AG04449 (cell line): ENCODE data around the gene MDP1.

Source experiments
- CTCF ChIA-PET: fragments of 350-600 bp; formaldehyde crosslinking; extraction: SDS; loops from one replicate; lab custom pipeline; 2021; ENCODE audit warnings: antibody characterized with exemption; lab: Yijun Ruan, JAX
- POLR2A ChIA-PET: fragments of 400-600, 350-600 bp; formaldehyde crosslinking; extraction: SDS; loops from one replicate; lab custom pipeline; 2020; ENCODE audit warnings: antibody characterized with exemption, inconsistent platforms; lab: Yijun Ruan, JAX
- DNase-seq: peaks from one replicate; pipeline ENCODE4 v3.0.0-alpha.2; 2010; ENCODE audit warnings: low read depth, low spot score
- H3K4me3 ChIP-seq: 2 replicates; pipeline ENCODE4 v1.5.1; 2011; ENCODE audit warnings: low read depth, mild to moderate bottlenecking, control low read depth, low read length
- TF ChIP-seq, protein P1 (sequence below): IDR thresholded peaks from one replicate; pipeline ENCODE4 v1.5.1; 2011; ENCODE audit warnings: mild to moderate bottlenecking, moderate library complexity, low read length, control low read depth, inconsistent platforms; ENCODE audit not compliant: insufficient read depth; ENCODE audit errors: missing control alignments

Gene MDP1

DNA sequence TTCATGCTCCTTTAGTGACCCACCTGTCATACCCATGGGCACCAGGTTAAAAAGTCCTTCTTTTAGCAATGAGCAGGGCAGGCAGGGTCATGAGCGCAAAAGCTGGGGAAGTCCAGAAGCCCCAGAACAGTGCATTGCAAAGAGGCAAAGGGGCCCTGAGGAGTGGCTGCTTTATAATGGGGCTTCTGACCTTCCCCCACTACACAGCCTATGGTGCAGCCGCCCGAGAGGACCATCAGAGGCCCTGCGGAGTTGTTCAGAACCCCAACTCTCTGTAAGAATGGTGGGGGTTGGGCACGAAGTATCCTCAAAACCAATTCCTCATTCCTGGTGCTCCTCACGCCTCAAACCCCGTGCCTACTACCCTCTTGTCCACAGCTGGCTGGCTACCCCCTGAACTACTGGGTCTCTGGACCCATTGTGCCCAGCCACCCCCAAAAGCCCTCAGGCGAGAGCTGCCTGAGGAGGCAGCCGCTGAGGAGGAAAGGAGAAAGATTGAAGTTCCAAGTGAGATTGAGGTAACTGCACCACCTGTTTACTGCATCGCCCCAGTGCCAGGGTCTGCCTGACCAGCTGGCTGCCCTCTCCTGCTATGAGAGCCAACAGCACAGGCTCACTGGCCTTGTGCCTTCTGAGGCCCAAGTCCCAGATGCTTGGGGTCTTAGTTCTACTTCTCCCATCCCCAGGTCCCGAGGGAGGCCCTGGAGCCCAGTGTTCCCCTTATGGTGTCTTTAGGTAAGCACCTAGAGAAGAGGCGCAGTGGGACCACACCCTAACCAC, 37.3 kb downstream of the MDP1 start:
- CTCF ChIA-PET: interaction anchor here (1.1 to 3.3 kb wide), 2 partner anchors 18 to 118 kb away, joined by 3 to 18 read pairs; partner anchors contain the start of gene IRF9
- H3K4me3 ChIP-seq: no peak overlapping the region
- TF ChIP-seq, protein P1, sequence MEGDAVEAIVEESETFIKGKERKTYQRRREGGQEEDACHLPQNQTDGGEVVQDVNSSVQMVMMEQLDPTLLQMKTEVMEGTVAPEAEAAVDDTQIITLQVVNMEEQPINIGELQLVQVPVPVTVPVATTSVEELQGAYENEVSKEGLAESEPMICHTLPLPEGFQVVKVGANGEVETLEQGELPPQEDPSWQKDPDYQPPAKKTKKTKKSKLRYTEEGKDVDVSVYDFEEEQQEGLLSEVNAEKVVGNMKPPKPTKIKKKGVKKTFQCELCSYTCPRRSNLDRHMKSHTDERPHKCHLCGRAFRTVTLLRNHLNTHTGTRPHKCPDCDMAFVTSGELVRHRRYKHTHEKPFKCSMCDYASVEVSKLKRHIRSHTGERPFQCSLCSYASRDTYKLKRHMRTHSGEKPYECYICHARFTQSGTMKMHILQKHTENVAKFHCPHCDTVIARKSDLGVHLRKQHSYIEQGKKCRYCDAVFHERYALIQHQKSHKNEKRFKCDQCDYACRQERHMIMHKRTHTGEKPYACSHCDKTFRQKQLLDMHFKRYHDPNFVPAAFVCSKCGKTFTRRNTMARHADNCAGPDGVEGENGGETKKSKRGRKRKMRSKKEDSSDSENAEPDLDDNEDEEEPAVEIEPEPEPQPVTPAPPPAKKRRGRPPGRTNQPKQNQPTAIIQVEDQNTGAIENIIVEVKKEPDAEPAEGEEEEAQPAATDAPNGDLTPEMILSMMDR: no peak
- POLR2A ChIA-PET: no interaction called here
- DNase-seq: no peak

DNA sequence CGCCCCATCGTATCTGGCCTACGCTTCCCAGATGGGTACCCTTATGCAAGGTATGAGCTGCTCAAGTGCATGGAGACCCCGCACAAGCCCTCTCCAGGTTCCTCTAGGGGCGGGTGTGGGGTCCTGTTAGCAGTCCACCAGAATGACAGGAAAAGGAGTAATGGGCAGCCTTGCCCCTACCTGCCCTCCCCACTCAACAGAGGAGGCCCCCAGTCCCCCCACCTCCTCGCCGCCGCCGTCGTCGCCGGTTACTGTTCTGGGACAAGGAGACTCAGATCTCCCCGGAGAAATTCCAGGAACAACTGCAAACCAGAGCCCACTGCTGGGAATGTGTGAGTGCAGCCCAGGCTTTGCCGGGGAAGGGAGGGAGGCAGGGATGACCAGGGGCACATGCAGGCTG, 38.0 kb downstream of the MDP1 start:
- DNase-seq: no peak
- ChIA-PET POLR2A (interaction anchor here (0.8 kb wide), 1 partner anchor 8 kb away, joined by 3 read pairs; no protein-coding TSS in a partner anchor), CTCF (interaction anchor here (1.3 kb wide), 1 partner anchor 17 kb away, joined by 7 read pairs; the partner anchor contains the start of gene IRF9)
- TF ChIP-seq, protein P1: no peak
- H3K4me3 ChIP-seq: no peak overlapping the region

DNA sequence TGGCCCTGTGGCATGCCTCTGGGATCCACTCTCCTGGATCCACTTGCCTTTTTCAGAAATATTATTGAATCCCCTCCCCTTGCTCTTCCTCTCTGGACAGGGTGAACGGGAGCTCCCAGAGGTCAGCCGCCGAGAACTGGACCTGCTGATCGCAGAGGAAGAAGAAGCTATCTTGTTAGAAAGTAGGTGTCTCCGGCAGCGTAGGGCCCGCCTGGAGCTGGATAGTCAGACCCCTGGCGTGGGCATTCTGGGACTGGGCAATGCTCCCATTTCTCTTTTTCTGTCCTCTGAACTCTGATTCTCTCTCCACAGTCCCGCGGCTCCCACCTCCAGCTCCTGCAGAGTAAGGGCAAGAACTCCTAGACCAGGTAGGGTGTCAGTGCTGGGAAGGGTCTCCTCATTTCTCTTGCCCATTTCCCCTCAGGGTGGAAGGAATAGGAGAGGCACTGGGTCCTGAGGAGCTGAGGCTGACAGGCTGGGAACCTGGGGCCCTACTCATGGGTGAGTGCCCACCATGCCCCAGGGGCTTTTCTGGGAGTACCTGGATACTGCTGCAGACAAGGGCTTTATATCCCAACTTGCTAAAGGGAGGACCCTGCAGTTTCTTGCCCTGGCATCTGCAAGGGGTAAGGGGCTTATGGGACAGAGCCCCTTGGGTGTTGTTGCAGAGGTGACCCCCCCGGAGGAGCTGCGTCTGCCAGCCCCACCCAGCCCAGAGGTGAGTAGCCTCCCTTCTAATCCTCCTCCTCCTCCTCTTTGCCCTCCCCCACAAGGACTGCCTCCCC, 38.6 kb downstream of the MDP1 start:
- CTCF ChIA-PET: interaction anchor here (1.2 to 1.3 kb wide), 2 partner anchors 16 to 119 kb away, joined by 3 to 7 read pairs; partner anchors contain the start of gene IRF9
- H3K4me3 ChIP-seq: no peak overlapping the region
- TF ChIP-seq, protein P1: no peak
- POLR2A ChIA-PET: interaction anchor here (0.8 kb wide), 1 partner anchor 9 kb away, joined by 3 read pairs; no protein-coding TSS in a partner anchor
- no peak for DNase-seq

- no peak overlapping the region for H3K4me3 ChIP-seq
- DNase-seq: no peak
- POLR2A ChIA-PET: no interaction called here
- TF ChIP-seq, protein P1: no peak
- CTCF ChIA-PET: interaction anchor here (1.2 to 1.3 kb wide), 2 partner anchors 16 to 118 kb away, joined by 3 to 7 read pairs; partner anchors contain the start of gene IRF9
These were observed 39.3 kb downstream of the MDP1 start for GRCh38 chr14:24176599-24176998.

DNA sequence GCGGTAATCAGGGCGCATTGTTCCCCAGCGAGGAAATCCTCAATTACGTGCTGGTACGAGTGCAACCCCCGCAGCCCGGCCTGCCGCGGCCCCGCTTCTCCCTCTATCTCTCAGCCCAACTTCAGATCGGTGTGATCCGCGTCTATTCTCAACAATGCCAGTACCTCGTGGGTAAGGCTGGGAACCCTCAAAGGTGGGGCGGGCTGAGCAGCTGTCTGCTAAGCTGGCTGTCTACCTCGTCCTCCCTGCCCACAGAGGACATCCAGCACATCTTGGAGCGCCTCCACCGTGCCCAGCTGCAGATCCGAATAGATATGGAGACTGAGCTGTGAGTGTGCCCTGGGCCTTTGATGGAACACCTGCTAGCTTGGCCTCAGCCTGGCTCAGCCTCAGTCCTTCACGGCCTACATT, 43.0 kb downstream of the MDP1 start:
- TF ChIP-seq, protein P1: no peak
- DNase-seq: no peak
- POLR2A ChIA-PET: interaction anchor here (1.5 kb wide), 1 partner anchor 11 kb away, joined by 5 read pairs; the partner anchor contains the start of gene IRF9
- CTCF ChIA-PET: interaction anchor here (1.0 to 2.5 kb wide), 2 partner anchors 7 to 12 kb away, joined by 3 to 23 read pairs; partner anchors contain the start of gene IRF9
- H3K4me3 ChIP-seq: no peak overlapping the region
